Measurements from ENCODE around the gene SUCLG2.

Gene SUCLG2

DNA sequence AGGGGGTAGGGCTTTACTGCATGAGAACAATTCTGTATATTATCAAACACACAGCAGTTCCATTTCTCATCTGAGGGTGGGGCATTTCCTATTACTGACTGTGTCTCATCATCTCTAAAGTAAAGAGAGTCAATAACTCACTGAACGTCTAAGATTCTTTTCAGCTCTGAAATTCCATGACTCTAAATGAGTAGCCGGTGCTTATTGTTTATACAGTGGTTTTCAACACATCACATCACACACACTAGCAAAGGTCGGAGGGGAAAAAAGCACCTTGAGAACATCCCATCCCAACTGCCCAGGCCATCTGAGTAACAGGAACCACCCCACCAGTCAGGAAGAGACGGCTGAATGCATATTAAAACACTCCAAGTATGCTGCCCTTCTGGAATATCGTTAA, 196.0 kb downstream of the SUCLG2 start:
- no peak overlapping the region for H3K4ac ChIP-seq (ENCODE audit: low read depth in 1 of 2, low read length in 2 of 2)
- no peak overlapping the region for H4K8ac ChIP-seq (ENCODE audit: low read length)
- H3K23ac ChIP-seq (ENCODE audit: low read length in 2 of 2), result no peak overlapping the region
- H3K27ac ChIP-seq (ENCODE audit: low read length, poor library complexity, severe bottlenecking), result no peak overlapping the region
- no peaks in the 10 kb centered on the region for H3K27me3 ChIP-seq (ENCODE audit: control insufficient read depth in 1 of 2, insufficient read depth in 1 of 2, low read length in 2 of 2)
- H3K36me3 ChIP-seq (ENCODE audit: control insufficient read depth in 1 of 2, insufficient read depth in 2 of 2, low read depth in 1 of 2, low read length in 2 of 2), result peaks cover 0 to 3% of the 10 kb centered on the region in 2 experiments
- no peak overlapping the region for H3K4me2 ChIP-seq (ENCODE audit: low read length, poor library complexity, severe bottlenecking)
- no peak overlapping the region for H2BK5ac ChIP-seq (ENCODE audit: low read depth, low read length, poor library complexity, severe bottlenecking)
- no peak overlapping the region for H3K9ac ChIP-seq (ENCODE audit: low read length)
- no peak overlapping the region for H3K4me3 ChIP-seq (ENCODE audit: insufficient read depth in 1 of 2, low read depth in 1 of 2, low read length in 2 of 2)
- H2AFZ ChIP-seq (ENCODE audit: low read depth, low read length), result no peak overlapping the region
- no peak overlapping the region for H2AK5ac ChIP-seq (ENCODE audit: low read length, severe bottlenecking)
- H2BK15ac ChIP-seq (ENCODE audit: low read depth, poor library complexity, severe bottlenecking), result no peak overlapping the region
- H4K91ac ChIP-seq (ENCODE audit: low read length), result no peak overlapping the region
- H3K4me1 ChIP-seq (ENCODE audit: control insufficient read depth, insufficient read depth, low read depth, low read length), result peaks cover 3% of the 10 kb centered on the region
- no peaks in the 10 kb centered on the region for H3K9me3 ChIP-seq (ENCODE audit: control insufficient read depth, low read length)
- DNase-seq, result peak; percentile 20
- H3K18ac ChIP-seq (ENCODE audit: low read depth in 1 of 2, low read length in 2 of 2), result no peak overlapping the region
- no peak overlapping the region for H3K14ac ChIP-seq (ENCODE audit: low read length in 2 of 2)
- H2BK120ac ChIP-seq (ENCODE audit: low read depth, low read length), result no peak overlapping the region
- H2BK12ac ChIP-seq (ENCODE audit: low read length in 2 of 2), result no peak overlapping the region
- 55% methylated on average over 4 of the region's 5 CpGs for WGBS
- H3K79me1 ChIP-seq (replicated peaks; ENCODE audit: low read length, poor library complexity, severe bottlenecking), result peaks cover 3% of the 10 kb centered on the region

DNA sequence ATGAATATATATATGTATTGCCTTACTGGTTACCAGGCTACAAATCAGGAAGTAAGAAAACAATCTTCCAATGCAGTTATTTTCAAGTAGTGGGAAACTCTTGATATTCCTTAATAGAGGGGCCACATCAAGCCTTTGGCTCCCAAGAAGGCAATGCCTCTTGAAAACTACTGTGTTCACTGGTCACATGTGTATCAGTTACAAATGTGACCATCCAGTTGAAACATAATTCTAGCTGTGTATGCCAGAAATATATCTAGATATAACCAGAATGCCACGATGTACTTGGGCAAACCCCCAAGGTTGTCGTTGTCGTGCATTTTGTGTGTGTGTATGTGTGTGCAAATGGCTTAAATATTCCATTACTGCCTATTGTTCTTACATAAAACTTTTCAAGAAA, 200.8 kb downstream of the SUCLG2 start:
- Histone ChIP-seq H3K4ac (ENCODE audit: low read depth in 1 of 2, low read length in 2 of 2) (no peak overlapping the region), H3K9ac (ENCODE audit: low read length) (no peak overlapping the region), H4K8ac (ENCODE audit: low read length) (no peak overlapping the region), H3K27ac (ENCODE audit: low read length, poor library complexity, severe bottlenecking) (no peak overlapping the region), H3K9me3 (ENCODE audit: control insufficient read depth, low read length) (no peaks in the 10 kb centered on the region), H2BK12ac (ENCODE audit: low read length in 2 of 2) (no peak overlapping the region), H3K14ac (ENCODE audit: low read length in 2 of 2) (no peak overlapping the region), H3K4me3 (ENCODE audit: insufficient read depth in 1 of 2, low read depth in 1 of 2, low read length in 2 of 2) (no peak overlapping the region), H3K4me2 (ENCODE audit: low read length, poor library complexity, severe bottlenecking) (no peak overlapping the region), H3K36me3 (ENCODE audit: control insufficient read depth in 1 of 2, insufficient read depth in 2 of 2, low read depth in 1 of 2, low read length in 2 of 2) (no peaks in the 10 kb centered on the region), H3K79me1 (replicated peaks; ENCODE audit: low read length, poor library complexity, severe bottlenecking) (peaks cover 6% of the 10 kb centered on the region), H3K4me1 (ENCODE audit: control insufficient read depth, insufficient read depth, low read depth, low read length) (no peaks in the 10 kb centered on the region), H2BK15ac (ENCODE audit: low read depth, poor library complexity, severe bottlenecking) (no peak overlapping the region), H3K18ac (ENCODE audit: low read depth in 1 of 2, low read length in 2 of 2) (no peak overlapping the region), H2AK5ac (ENCODE audit: low read length, severe bottlenecking) (no peak overlapping the region), H3K27me3 (ENCODE audit: control insufficient read depth in 1 of 2, insufficient read depth in 1 of 2, low read length in 2 of 2) (no peaks in the 10 kb centered on the region), H2AFZ (ENCODE audit: low read depth, low read length) (no peak overlapping the region), H2BK5ac (ENCODE audit: low read depth, low read length, poor library complexity, severe bottlenecking) (no peak overlapping the region), H3K23ac (ENCODE audit: low read length in 2 of 2) (no peak overlapping the region), H4K91ac (ENCODE audit: low read length) (no peak overlapping the region), H2BK120ac (ENCODE audit: low read depth, low read length) (no peak overlapping the region)
- DNase-seq, result no peak
- 90% methylated on average over 2 of the region's 3 CpGs for WGBS

DNA sequence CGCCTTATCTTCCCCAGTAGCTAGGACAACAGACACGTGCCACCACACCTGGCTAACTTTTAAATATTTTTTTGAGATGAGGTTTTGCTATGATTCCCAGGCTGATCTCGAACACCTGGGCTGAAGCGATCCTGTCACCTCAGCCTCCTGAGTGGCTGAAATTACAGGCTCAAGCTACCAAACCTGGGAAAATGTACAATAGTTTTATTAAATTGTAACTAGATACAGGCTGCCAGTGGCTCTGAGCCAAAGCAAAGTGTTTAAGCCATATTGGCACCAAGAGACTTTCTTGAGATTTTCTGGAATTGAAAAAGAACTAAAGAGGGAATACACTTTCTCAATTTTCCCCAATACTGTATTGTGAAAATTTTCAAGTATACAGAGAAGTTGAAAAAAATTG, 204.3 kb downstream of the SUCLG2 start:
- no peaks in the 10 kb centered on the region for H3K4me1 ChIP-seq (ENCODE audit: control insufficient read depth, insufficient read depth, low read depth, low read length)
- no peak overlapping the region for H3K4me2 ChIP-seq (ENCODE audit: low read length, poor library complexity, severe bottlenecking)
- H3K14ac ChIP-seq (ENCODE audit: low read length in 2 of 2), result no peak overlapping the region
- no peak overlapping the region for H3K23ac ChIP-seq (ENCODE audit: low read length in 2 of 2)
- H4K91ac ChIP-seq (ENCODE audit: low read length), result no peak overlapping the region
- peaks cover 3% of the 10 kb centered on the region for H3K79me1 ChIP-seq (replicated peaks; ENCODE audit: low read length, poor library complexity, severe bottlenecking)
- no peak overlapping the region for H4K8ac ChIP-seq (ENCODE audit: low read length)
- no peaks in the 10 kb centered on the region for H3K27me3 ChIP-seq (ENCODE audit: control insufficient read depth in 1 of 2, insufficient read depth in 1 of 2, low read length in 2 of 2)
- H3K27ac ChIP-seq (ENCODE audit: low read length, poor library complexity, severe bottlenecking), result no peak overlapping the region
- H2BK5ac ChIP-seq (ENCODE audit: low read depth, low read length, poor library complexity, severe bottlenecking), result no peak overlapping the region
- no peak overlapping the region for H2AK5ac ChIP-seq (ENCODE audit: low read length, severe bottlenecking)
- no peak overlapping the region for H2BK12ac ChIP-seq (ENCODE audit: low read length in 2 of 2)
- no peak overlapping the region for H3K9ac ChIP-seq (ENCODE audit: low read length)
- 96% methylated on average over 4 of the region's 4 CpGs for WGBS
- H2BK120ac ChIP-seq (ENCODE audit: low read depth, low read length), result no peak overlapping the region
- no peak overlapping the region for H3K4me3 ChIP-seq (ENCODE audit: insufficient read depth in 1 of 2, low read depth in 1 of 2, low read length in 2 of 2)
- H3K4ac ChIP-seq (ENCODE audit: low read depth in 1 of 2, low read length in 2 of 2), result no peak overlapping the region
- no peak overlapping the region for H2AFZ ChIP-seq (ENCODE audit: low read depth, low read length)
- H3K36me3 ChIP-seq (ENCODE audit: control insufficient read depth in 1 of 2, insufficient read depth in 2 of 2, low read depth in 1 of 2, low read length in 2 of 2), result no peaks in the 10 kb centered on the region
- no peak overlapping the region for H2BK15ac ChIP-seq (ENCODE audit: low read depth, poor library complexity, severe bottlenecking)
- DNase-seq, result no peak
- H3K9me3 ChIP-seq (ENCODE audit: control insufficient read depth, low read length), result no peaks in the 10 kb centered on the region
- no peak overlapping the region for H3K18ac ChIP-seq (ENCODE audit: low read depth in 1 of 2, low read length in 2 of 2)

DNA sequence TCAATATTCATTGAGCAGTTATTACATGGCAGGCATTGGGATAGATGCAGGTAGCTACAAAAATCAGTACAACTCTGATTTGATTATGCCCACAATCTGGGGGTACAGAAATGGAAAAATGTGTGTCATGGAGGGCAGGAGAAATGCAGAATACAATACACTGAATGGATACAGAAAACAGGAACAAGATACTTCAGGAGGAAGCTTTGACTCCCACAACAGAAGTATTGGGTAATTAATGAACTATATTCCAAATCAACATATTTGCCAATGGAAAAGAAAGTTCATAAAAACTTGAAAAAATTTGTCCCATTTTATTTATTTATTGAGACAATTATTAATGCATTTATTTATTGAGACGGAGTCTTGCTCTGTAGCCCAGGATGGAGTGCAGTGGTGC, 207.0 kb downstream of the SUCLG2 start:
- Histone ChIP-seq H2AFZ (ENCODE audit: low read depth, low read length) (no peak overlapping the region), H3K9me3 (ENCODE audit: control insufficient read depth, low read length) (no peaks in the 10 kb centered on the region), H2AK5ac (ENCODE audit: low read length, severe bottlenecking) (no peak overlapping the region), H2BK15ac (ENCODE audit: low read depth, poor library complexity, severe bottlenecking) (no peak overlapping the region), H3K36me3 (ENCODE audit: control insufficient read depth in 1 of 2, insufficient read depth in 2 of 2, low read depth in 1 of 2, low read length in 2 of 2) (no peaks in the 10 kb centered on the region), H3K14ac (ENCODE audit: low read length in 2 of 2) (no peak overlapping the region), H3K4me3 (ENCODE audit: insufficient read depth in 1 of 2, low read depth in 1 of 2, low read length in 2 of 2) (no peak overlapping the region), H3K4ac (ENCODE audit: low read depth in 1 of 2, low read length in 2 of 2) (no peak overlapping the region), H4K8ac (ENCODE audit: low read length) (no peak overlapping the region), H2BK5ac (ENCODE audit: low read depth, low read length, poor library complexity, severe bottlenecking) (no peak overlapping the region), H3K27ac (ENCODE audit: low read length, poor library complexity, severe bottlenecking) (no peak overlapping the region), H3K9ac (ENCODE audit: low read length) (no peak overlapping the region), H3K27me3 (ENCODE audit: control insufficient read depth in 1 of 2, insufficient read depth in 1 of 2, low read length in 2 of 2) (no peaks in the 10 kb centered on the region), H3K18ac (ENCODE audit: low read depth in 1 of 2, low read length in 2 of 2) (no peak overlapping the region), H2BK120ac (ENCODE audit: low read depth, low read length) (no peak overlapping the region), H3K79me1 (replicated peaks; ENCODE audit: low read length, poor library complexity, severe bottlenecking) (peaks cover 3% of the 10 kb centered on the region), H4K91ac (ENCODE audit: low read length) (no peak overlapping the region), H3K23ac (ENCODE audit: low read length in 2 of 2) (no peak overlapping the region), H3K4me2 (ENCODE audit: low read length, poor library complexity, severe bottlenecking) (no peak overlapping the region), H3K4me1 (ENCODE audit: control insufficient read depth, insufficient read depth, low read depth, low read length) (no peaks in the 10 kb centered on the region), H2BK12ac (ENCODE audit: low read length in 2 of 2) (no peak overlapping the region)
- WGBS, result 100% methylated on average over 1 of the region's 1 CpG
- no peak for DNase-seq
